ENCODE results near the gene ARIH2.

Gene ARIH2

GRCh38 chr3:48974076-48974864 lies 55.6 kb downstream of the ARIH2 start:
- no peak for FAIRE-seq

GRCh38 chr3:48979451-48979850 lies 60.8 kb downstream of the ARIH2 start:
- no peak for FAIRE-seq

GRCh38 chr3:48980295-48980694 lies 61.7 kb downstream of the ARIH2 start:
- FAIRE-seq: no peak

- peak; percentile 5 for FAIRE-seq
Observed at GRCh38 chr3:48982016-48982415, 63.4 kb downstream of the ARIH2 start.

- no peak for FAIRE-seq
Observed at GRCh38 chr3:48982686-48983085, 64.0 kb downstream of the ARIH2 start.

GRCh38 chr3:48983096-48983495 lies 64.5 kb downstream of the ARIH2 start:
- no peak for FAIRE-seq

GRCh38 chr3:48984663-48985062 lies 66.0 kb downstream of the ARIH2 start:
- FAIRE-seq: no peak

GRCh38 chr3:48985831-48986376 lies 67.3 kb downstream of the ARIH2 start:
- no peak for FAIRE-seq

GRCh38 chr3:48989126-48989795 lies 70.6 kb downstream of the ARIH2 start:
- no peak for FAIRE-seq

GRCh38 chr3:48989796-48990635 lies 71.4 kb downstream of the ARIH2 start, which contains the start of gene P4HTM:
Gene P4HTM (plus strand): TSS chr3:48990241. CDS start chr3:48990257, 16 bp downstream.
- no peak for FAIRE-seq

GRCh38 chr3:48990636-48991469 lies 72.2 kb downstream of the ARIH2 start:
- FAIRE-seq: no peak

- no peak for FAIRE-seq
Observed at GRCh38 chr3:48991851-48992545, 73.4 kb downstream of the ARIH2 start.

GRCh38 chr3:48993834-48994233 lies 75.2 kb downstream of the ARIH2 start:
- FAIRE-seq: no peak

- no peak for FAIRE-seq
Observed at GRCh38 chr3:48996640-48997039, 78.0 kb downstream of the ARIH2 start.

- FAIRE-seq: no peak
Observed at GRCh38 chr3:48997102-48997635, 78.5 kb downstream of the ARIH2 start.

GRCh38 chr3:48997714-48998637 lies 79.3 kb downstream of the ARIH2 start:
- no peak for FAIRE-seq

GRCh38 chr3:48999085-48999858 lies 80.6 kb downstream of the ARIH2 start:
- no peak for FAIRE-seq

- FAIRE-seq: no peak
Observed at GRCh38 chr3:49001155-49001554, 82.5 kb downstream of the ARIH2 start.

Measured in colon (tissue), 2 donors.